NCI-H1417 treated with DMSO at 0.1 percent for 48 hours (cell line): ENCODE measurements around the gene RAB3A.
"Not testable (repeated sequence)": the region's sequence is repeated elsewhere in the genome, so short reads cannot be mapped to it uniquely, and the experiment has no call there.

ENCODE experiments used
- DNase-seq: peaks from one replicate; lab custom pipeline; 2025; lab: John Stamatoyannopoulos, UW

RAB3A gene

GRCh38 chr19:18223860-18224524 lies 20.1 kb upstream of the RAB3A start:
- no peak for DNase-seq

DNA sequence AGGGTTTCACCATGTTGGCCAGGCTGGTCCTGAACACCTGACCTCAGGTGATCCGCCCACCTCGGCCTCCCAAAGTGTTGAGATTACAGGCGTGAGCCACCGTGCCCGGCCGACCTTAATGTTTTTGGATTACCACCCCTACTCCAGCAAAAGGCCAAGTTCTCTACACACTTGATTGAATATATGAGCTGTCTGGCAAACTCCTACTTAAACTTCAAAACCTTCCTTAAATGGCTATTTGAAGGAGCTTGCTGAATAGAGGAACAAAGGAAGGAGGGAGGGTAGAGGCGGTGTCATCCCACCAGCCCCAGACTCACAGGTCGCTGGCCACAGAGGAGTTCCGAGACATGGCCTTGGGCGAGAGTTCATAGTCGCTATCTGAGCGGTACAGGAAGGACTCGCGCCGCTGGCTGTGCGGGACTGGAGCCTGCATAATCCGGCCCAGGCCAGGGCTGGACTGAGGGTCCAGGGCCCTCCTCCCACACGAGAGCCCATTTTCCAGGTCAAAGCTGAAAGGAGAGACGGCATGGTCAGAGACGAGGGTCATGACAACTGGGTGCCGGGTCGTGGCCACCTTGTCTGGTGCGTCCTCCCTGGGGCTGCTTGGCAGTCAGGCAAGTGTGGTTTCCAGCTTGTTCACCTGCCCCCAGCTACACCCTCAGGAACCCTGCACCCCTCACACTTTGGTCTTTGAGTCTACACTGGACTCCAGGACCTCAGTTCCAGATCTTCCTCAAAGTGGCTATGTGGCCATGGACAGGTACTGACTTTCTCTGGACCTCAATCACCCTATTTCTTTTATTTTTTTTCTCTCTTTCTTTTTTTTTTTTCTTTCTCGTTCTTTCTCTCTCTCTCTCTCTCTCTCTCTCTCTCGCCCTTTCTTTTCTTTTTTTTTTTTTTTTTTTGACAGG lies 18.2 kb upstream of the RAB3A start:
- DNase-seq, result no peak

- DNase-seq, result no peak
These were observed 16.9 kb upstream of the RAB3A start for GRCh38 chr19:18220632-18221275.

DNA sequence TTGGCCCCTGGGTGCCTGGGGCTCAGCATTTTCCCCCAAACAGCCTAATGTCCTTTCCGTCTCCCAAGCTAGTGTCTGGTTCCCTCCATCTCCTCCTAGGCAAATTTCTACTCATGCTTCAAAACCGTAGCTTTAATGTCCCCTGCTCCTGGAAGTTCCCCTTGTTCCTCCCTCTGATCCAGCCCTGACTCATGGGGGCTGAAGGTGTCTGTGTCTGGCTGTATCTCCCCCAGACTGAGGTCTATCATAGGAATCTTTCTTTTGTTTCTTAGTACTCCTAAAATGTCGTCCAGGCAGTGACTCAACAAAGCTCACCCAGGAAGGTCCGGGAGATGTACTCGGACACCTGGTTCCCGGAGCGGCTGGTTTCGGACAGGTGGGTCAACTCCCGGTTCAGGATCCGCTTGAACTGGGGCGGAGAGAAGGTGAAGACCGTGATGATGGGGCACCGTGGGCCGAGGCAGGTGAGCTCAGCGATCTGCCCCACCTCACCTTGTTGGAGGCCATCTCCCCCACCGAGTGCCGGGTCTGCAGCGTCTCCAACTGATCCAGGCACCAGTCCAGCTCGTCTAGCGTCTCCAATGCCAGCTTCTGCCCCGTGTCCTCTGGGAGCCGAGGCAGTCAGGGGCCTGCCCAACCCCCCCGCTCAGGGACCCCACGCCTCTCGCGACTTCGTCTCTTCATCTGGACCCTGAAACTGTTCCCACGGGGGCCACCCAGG lies 16.2 kb upstream of the RAB3A start:
- DNase-seq, result no peak

DNA sequence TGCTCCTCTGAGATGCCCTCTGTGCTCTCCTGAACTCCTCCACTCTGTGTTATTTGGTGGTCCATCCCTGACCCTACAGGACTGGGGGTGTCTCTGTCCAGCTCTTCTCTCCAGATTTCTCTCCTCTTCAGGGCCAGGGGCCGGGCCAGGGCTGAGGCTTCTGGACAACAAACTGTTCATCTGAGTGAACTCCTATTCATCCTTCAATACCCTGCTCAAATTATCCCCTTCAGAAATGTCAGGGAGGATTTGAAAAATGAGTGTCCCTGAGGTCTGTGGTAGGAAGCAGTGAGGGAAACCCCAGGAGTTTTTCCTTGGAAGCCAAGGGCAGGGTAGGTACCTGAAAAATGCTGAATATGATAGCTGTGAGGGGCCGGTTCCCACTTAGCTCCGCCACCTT lies 14.8 kb upstream of the RAB3A start:
- no peak for DNase-seq

DNA sequence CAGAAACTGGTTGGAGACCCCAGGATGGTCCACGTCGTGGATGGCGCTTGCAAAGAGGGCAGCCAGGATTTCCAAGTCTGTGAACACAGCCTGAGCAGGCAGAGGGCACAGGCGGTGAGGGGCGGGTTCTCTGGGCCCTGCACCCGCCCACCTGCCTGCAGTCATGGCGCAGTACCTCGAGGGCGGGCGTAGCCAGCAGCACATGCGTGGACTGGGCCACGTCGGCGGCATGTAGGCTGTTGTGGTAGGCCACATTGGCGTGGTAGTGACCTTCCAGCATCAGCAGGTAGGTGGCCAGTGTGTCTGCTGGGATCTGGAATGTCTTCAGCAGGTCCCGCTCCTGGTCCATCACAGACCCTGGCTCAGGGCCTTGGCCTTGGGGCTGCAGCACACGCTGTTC lies 14.3 kb upstream of the RAB3A start:
- no peak for DNase-seq

DNA sequence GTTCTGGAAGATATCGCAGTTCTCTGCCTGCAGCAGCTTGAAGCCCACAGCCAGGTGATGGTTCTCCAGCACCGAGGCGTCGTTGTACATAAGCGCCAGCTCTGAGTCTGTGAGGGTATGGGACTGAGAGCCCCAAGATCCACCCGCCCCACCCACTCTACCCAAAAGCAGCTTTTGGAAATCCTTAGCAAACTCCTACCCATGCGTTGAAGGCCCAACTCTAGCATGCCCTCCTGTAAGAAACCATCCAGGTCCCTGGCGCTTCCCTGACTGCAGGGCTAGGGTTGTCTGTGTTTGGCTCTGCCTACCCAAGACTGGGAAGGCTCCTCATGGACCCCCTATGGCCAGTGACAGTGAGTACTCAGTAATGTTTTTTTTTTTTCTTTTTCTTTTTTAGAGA lies 12.9 kb upstream of the RAB3A start:
- DNase-seq, result no peak

GRCh38 chr19:18214779-18215433 lies 11.1 kb upstream of the RAB3A start:
- DNase-seq, result no peak

DNA sequence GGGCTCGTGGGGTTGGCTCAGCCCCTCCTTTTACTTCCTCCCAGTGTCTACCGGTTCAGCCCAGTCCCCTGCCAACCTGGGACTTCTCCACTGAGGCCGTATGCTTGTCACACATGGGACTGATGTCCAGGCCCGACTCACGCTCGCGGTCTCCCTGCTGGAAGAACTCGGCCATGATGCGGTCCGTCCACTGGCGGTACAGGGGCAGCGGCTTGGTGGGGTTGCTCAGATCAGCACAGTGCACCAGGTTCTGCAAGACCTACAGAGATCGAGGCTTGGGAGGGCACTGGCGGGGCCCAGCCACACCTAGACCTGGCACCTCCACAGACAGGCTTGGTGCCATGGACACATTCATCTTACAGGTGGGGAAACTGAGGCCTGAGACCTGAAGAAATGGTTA lies 7.8 kb upstream of the RAB3A start:
- DNase-seq, result no peak

DNA sequence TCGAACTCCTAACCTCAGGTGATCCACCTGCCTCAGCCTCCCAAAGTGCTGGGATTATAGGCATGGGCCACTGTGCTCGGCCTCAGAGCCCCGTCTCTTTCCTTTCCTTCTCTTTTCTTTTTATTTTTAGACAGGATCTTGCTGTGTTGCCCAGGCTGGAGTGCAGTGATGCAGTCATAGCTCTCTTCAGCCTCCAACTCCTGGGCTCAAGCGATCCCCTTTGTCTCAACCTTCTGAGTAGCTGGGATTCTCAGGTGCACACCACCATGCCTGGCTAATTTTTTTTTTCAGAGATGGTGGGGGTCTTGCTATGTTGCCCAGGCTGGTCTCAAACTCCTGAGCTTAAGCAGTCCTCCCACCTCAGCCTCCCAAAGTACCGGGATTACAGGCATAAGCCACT lies 6.1 kb upstream of the RAB3A start:
- not testable (repeated sequence) for DNase-seq

GRCh38 chr19:18208098-18208951 lies 4.5 kb upstream of the RAB3A start:
- no peak for DNase-seq

- DNase-seq, result no peak
These were observed 2.2 kb upstream of the RAB3A start for GRCh38 chr19:18206018-18206417.

GRCh38 chr19:18205200-18205892 lies 1.5 kb upstream of the RAB3A start:
- no peak for DNase-seq

DNA sequence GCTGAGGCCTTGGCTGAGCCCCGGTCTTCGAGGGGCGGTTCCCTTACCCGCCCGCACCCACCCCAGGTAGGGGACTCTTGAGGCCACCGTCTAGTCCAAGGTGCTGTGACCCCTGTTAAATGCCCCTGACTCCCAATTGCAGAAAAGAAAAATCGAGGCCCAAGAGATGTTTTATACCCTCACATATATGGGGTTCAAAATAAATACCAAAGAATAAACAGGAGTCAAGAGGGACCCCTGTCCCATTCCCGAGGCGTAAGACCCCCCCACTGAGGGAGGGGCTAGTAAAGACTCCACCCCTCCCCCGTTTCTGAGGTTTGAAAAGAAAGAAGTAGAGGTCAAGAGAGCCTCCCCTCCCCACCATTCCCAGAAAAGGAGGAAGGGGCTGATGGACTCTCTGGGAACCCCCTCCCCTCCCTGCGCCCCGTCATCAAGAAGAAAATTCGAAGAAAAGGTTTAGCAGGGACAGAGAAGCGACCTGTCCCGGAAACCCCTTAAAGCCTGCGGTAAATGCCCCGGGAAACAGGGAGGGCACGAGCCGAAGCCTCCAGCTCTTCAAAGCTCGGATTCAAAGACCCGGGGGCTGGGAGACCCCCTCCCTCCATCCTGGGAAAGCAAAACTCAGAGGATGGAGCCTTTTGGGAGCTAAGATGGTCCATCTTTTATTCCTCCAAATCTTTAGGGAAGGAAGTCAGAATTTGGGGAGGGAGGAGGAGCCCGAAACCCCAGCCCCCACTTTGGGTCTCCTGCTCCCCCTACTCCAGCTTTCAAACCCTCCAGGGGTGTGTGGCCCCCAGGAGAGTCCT lies 755 bp upstream of the RAB3A start:
- DNase-seq, result no peak

DNA sequence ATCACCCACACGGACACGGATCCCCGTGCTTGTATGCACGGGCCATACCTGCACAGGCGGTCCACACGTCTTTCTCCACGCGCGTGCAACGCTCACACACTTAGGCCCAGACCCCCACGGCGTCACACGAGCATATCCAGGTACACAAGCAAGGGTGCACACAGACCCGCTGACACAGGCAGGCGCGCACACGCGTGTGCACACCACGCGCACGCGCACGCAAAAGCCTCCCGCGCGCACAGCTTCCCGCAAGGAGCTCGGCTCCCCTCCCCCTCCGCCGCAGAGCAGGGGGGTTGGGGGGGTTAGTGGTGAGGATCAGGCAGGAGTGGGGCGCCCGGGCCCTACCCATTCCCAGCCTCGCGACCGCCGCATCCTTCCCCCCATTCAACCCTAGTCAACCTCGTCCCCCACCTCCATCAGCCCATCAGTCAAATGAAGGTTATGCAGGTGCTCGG lies 407 bp downstream of the RAB3A start:
- DNase-seq, result no peak

- no peak for DNase-seq
These were observed 949 bp downstream of the RAB3A start for GRCh38 chr19:18202778-18203407.

GRCh38 chr19:18202397-18202777 lies 1.5 kb downstream of the RAB3A start:
- DNase-seq, result no peak

DNA sequence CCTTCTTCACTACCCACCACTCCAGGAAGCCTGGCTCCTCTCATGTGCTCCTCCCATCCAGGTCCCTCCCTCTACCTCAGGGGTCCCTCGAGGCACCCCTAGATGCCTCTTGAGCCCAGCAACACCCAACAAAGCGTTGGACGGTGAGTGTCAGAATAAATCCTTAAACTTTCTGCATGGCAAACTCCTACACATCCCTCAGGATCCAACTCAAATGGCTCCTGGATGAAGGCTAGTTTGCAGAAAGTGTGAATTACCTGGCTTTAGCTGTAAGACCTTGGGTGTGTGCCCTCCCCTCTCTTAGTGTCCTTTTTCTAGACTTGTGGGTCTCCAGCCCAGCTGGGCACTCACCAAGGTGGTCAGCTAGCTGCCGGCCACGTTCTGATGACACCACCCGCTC lies 5.5 kb downstream of the RAB3A start:
- DNase-seq, result no peak

DNA sequence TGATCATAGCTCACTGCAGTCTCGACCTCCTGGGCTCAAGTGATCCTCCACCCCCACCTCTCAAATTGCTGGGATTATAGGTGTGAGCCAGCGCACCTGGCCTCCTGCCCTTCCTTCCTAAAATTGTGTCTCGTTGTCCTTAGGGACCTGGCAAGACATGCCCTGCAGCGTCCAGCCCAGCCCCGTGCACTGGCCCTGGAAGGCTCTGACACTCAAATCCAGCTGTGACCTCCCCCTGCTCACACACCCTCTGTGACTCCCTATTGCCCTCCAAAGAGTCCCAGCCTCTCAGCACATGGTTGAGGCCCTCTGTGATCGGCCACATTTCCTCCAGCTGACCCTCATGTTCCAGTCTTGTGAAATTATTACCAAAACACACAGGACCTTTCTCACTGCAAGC lies 5.9 kb downstream of the RAB3A start:
- no peak for DNase-seq
